T-helper 17 cell (primary cell): ENCODE results near the gene PLSCR5. TPM values are rescaled to one million over a fixed set of nuclear protein-coding genes. Genes with fewer than 3 reads are reported as not detected.

ENCODE experiments used
- ATAC-seq: fragments of 150-1000 bp; cut with Tn5 transposase; 2 replicates; pipeline ENCODE4 v1.10.0; 2021; ENCODE audit warnings: mild to moderate bottlenecking, moderate library complexity
- DNase-seq, 3 donors: peaks; one replicate each; pipeline versions ENCODE4 v3.0.0 to v3.0.0-alpha.2; 2020 to 2021
- H3K9me3 ChIP-seq: one replicate; pipeline ENCODE4 v1.7.0; 2013; ENCODE audit warnings: low read length, mild to moderate bottlenecking; ENCODE audit not compliant: control insufficient read depth, poor library complexity, severe bottlenecking
- H3K27ac Mint-ChIP-seq: one replicate; pipeline ENCODE4 v1.8.0; 2022; ENCODE audit warnings: mild to moderate bottlenecking, moderate library complexity, mixed read lengths
- H3K27me3 Mint-ChIP-seq: one replicate; pipeline ENCODE4 v1.8.0; 2022; ENCODE audit warnings: mixed read lengths
- H3K36me3 Mint-ChIP-seq: one replicate; pipeline ENCODE4 v1.8.0; 2022; ENCODE audit warnings: low read depth, mixed read lengths
- H3K4me1 Mint-ChIP-seq: one replicate; pipeline ENCODE4 v1.8.0; 2022; ENCODE audit warnings: mild to moderate bottlenecking, mixed read lengths
- H3K4me3 Mint-ChIP-seq: one replicate; pipeline ENCODE4 v1.8.0; 2022; ENCODE audit warnings: mild to moderate bottlenecking, moderate library complexity, mixed read lengths
- total RNA-seq, 4 donors: library from RNA in 2 of 4; stranded (reverse) in 2 of 4; gene quantifications; one replicate each; pipeline ENCODE4 v1.2.3 and lab custom pipeline; 2022 to 2026

PLSCR5 gene
- total RNA-seq, 2 donors from 2014 or later = not detected

GRCh38 chr3:146625186-146625775, 20.1 kb upstream of the PLSCR5 start:
- no peaks in the 10 kb centered on the region for H3K9me3 ChIP-seq
- H3K27ac Mint-ChIP-seq = no peak overlapping the region
- DNase-seq (no peak), ATAC-seq (no peak)
- peaks cover 6% of the 10 kb centered on the region for H3K4me1 Mint-ChIP-seq
- H3K4me3 Mint-ChIP-seq = no peak overlapping the region
- H3K27me3 Mint-ChIP-seq = no peaks in the 10 kb centered on the region
- no peaks in the 10 kb centered on the region for H3K36me3 Mint-ChIP-seq

DNA sequence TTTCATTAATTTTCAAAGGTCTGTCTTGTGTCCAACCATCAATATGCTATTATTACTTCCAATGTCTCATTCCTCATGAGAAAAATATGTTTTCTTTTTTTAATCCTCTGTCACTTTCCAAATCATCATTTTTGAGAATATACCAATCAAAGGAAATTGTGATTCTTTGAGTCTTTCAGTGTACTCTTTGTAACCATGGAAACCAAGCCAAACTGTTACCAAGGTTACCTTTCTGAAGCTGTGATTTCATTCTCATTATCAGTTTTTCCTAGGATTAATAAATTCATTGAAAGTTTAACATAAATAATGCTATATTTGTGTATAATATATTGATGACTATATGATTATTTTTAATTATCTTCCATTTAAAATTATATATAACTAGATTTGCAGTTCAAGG, 16.6 kb upstream of the PLSCR5 start:
- H3K9me3 ChIP-seq = no peaks in the 10 kb centered on the region
- peaks cover 6% of the 10 kb centered on the region for H3K4me1 Mint-ChIP-seq
- H3K27ac Mint-ChIP-seq = no peak overlapping the region
- H3K27me3 Mint-ChIP-seq = no peaks in the 10 kb centered on the region
- no peak for ATAC-seq
- no peaks in the 10 kb centered on the region for H3K36me3 Mint-ChIP-seq
- no peak for DNase-seq
- H3K4me3 Mint-ChIP-seq = no peak overlapping the region

DNA sequence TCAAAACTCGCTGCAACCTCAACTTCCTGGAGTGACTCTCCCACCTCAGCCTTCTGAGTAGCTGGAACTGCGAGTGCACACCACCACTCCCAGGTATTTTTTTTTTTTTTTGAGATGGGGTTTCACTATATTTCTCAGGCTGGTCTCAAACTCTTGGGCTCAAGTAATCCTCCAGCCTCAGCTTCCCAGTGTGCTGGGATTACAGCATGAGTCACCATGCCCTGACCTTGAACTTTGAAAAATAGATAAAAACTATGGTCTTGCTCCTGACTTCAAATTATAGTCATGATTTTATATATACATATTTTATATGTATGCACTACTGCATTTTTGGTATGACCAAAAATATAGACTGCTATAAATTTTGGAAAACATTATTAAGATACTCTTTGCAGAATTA, 6.9 kb upstream of the PLSCR5 start:
- no peaks in the 10 kb centered on the region for H3K36me3 Mint-ChIP-seq
- H3K4me3 Mint-ChIP-seq = no peak overlapping the region
- H3K27me3 Mint-ChIP-seq = peaks cover 18% of the 10 kb centered on the region
- H3K9me3 ChIP-seq = no peaks in the 10 kb centered on the region
- no peak for ATAC-seq
- DNase-seq = no peak
- no peaks in the 10 kb centered on the region for H3K4me1 Mint-ChIP-seq
- no peak overlapping the region for H3K27ac Mint-ChIP-seq

GRCh38 chr3:146611096-146611495, 6.0 kb upstream of the PLSCR5 start:
- H3K4me1 Mint-ChIP-seq = no peaks in the 10 kb centered on the region
- H3K4me3 Mint-ChIP-seq = no peak overlapping the region
- no peak for DNase-seq
- no peak for ATAC-seq
- H3K27me3 Mint-ChIP-seq = peaks cover 18% of the 10 kb centered on the region
- no peaks in the 10 kb centered on the region for H3K9me3 ChIP-seq
- H3K27ac Mint-ChIP-seq = no peak overlapping the region
- no peaks in the 10 kb centered on the region for H3K36me3 Mint-ChIP-seq

- ATAC-seq = no peak
Measured at GRCh38 chr3:146598535-146598934, 6.6 kb downstream of the PLSCR5 start.

GRCh38 chr3:146594843-146595482, 10.2 kb downstream of the PLSCR5 start:
- no peaks in the 10 kb centered on the region for H3K9me3 ChIP-seq
- DNase-seq (no peak), ATAC-seq (no peak)
- H3K36me3 Mint-ChIP-seq = no peaks in the 10 kb centered on the region
- peaks cover 4% of the 10 kb centered on the region for H3K27me3 Mint-ChIP-seq
- H3K27ac Mint-ChIP-seq = no peak overlapping the region
- H3K4me3 Mint-ChIP-seq = no peak overlapping the region
- H3K4me1 Mint-ChIP-seq = no peaks in the 10 kb centered on the region

More at GRCh38 chr3:146598535-146598934, 6.6 kb downstream of the PLSCR5 start:
- no peaks in the 10 kb centered on the region for H3K9me3 ChIP-seq
- Mint-ChIP-seq H3K4me3 (no peak overlapping the region), H3K27ac (no peak overlapping the region), H3K36me3 (no peaks in the 10 kb centered on the region), H3K4me1 (no peaks in the 10 kb centered on the region), H3K27me3 (peaks cover 15% of the 10 kb centered on the region)
- no peak for DNase-seq

GRCh38 chr3:146593776-146594175, 11.4 kb downstream of the PLSCR5 start:
- no peaks in the 10 kb centered on the region for H3K9me3 ChIP-seq
- H3K4me1 Mint-ChIP-seq = no peaks in the 10 kb centered on the region

DNA sequence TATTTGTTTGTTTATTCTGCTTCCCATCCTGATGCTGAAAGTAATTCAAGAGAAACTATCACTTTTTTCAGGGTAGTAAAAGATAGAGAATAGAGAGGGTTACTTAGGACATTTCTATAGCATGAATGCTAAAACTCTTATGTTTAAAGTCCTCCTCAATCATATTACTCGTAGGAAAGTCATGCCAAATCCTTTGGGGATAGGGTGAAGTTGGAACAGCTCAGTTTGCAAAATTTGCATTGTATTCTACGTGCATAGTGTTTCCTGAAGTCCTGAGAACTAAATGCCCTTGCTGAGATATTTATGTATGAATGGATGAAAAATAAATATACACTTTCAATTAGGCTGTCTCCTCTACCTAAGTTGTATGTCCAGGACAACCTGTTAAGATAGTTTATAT, 14.6 kb downstream of the PLSCR5 start:
- Mint-ChIP-seq H3K36me3 (peaks cover 2% of the 10 kb centered on the region), H3K4me1 (peaks cover 4% of the 10 kb centered on the region), H3K27ac (no peak overlapping the region), H3K27me3 (peaks cover 24% of the 10 kb centered on the region), H3K4me3 (no peak overlapping the region)
- no peaks in the 10 kb centered on the region for H3K9me3 ChIP-seq
- DNase-seq = no peak
- ATAC-seq = no peak

More at GRCh38 chr3:146593776-146594175, 11.4 kb downstream of the PLSCR5 start:
- Mint-ChIP-seq H3K36me3 (no peaks in the 10 kb centered on the region), H3K27ac (no peak overlapping the region), H3K27me3 (peaks cover 9% of the 10 kb centered on the region), H3K4me3 (no peak overlapping the region)
- no peak for DNase-seq
- no peak for ATAC-seq

GRCh38 chr3:146589899-146590508, 15.1 kb downstream of the PLSCR5 start:
- H3K36me3 Mint-ChIP-seq = peaks cover 2% of the 10 kb centered on the region
- H3K4me3 Mint-ChIP-seq = no peak overlapping the region
- no peak overlapping the region for H3K27ac Mint-ChIP-seq
- DNase-seq = no peak
- ATAC-seq = no peak
- peaks cover 4% of the 10 kb centered on the region for H3K4me1 Mint-ChIP-seq
- no peaks in the 10 kb centered on the region for H3K9me3 ChIP-seq
- H3K27me3 Mint-ChIP-seq = peaks cover 24% of the 10 kb centered on the region

GRCh38 chr3:146585156-146585555, 20.0 kb downstream of the PLSCR5 start:
- Mint-ChIP-seq H3K36me3 (peaks cover 2% of the 10 kb centered on the region), H3K27ac (no peak overlapping the region), H3K4me3 (no peak overlapping the region), H3K27me3 (peaks cover 28% of the 10 kb centered on the region), H3K4me1 (peaks cover 4% of the 10 kb centered on the region)
- no peak for DNase-seq
- ATAC-seq = no peak
- peaks cover 4% of the 10 kb centered on the region for H3K9me3 ChIP-seq

GRCh38 chr3:146581951-146582467, 23.1 kb downstream of the PLSCR5 start:
- no peak overlapping the region for H3K27ac Mint-ChIP-seq
- no peak overlapping the region for H3K4me3 Mint-ChIP-seq
- H3K4me1 Mint-ChIP-seq = no peaks in the 10 kb centered on the region
- DNase-seq (no peak), ATAC-seq (no peak)
- H3K36me3 Mint-ChIP-seq = no peaks in the 10 kb centered on the region
- peaks cover 4% of the 10 kb centered on the region for H3K9me3 ChIP-seq
- H3K27me3 Mint-ChIP-seq = peaks cover 16% of the 10 kb centered on the region

GRCh38 chr3:146581080-146581601, 24.0 kb downstream of the PLSCR5 start:
- H3K27me3 Mint-ChIP-seq = peaks cover 10% of the 10 kb centered on the region
- DNase-seq = no peak

GRCh38 chr3:146577662-146578061, 27.5 kb downstream of the PLSCR5 start:
- no peaks in the 10 kb centered on the region for H3K4me1 Mint-ChIP-seq
- H3K9me3 ChIP-seq = peaks cover under 1% of the 10 kb centered on the region
- H3K36me3 Mint-ChIP-seq = no peaks in the 10 kb centered on the region
- no peaks in the 10 kb centered on the region for H3K27me3 Mint-ChIP-seq
- ATAC-seq (peak; percentile 50), DNase-seq (no peak)
- H3K4me3 Mint-ChIP-seq = no peak overlapping the region
- H3K27ac Mint-ChIP-seq = no peak overlapping the region

More at GRCh38 chr3:146581080-146581601, 24.0 kb downstream of the PLSCR5 start:
- Mint-ChIP-seq H3K4me3 (no peak overlapping the region), H3K36me3 (no peaks in the 10 kb centered on the region), H3K27ac (no peak overlapping the region), H3K4me1 (no peaks in the 10 kb centered on the region)
- ATAC-seq = no peak
- peaks cover 4% of the 10 kb centered on the region for H3K9me3 ChIP-seq
